MM.1S (cell line): ENCODE data around the gene SLC6A9.

ENCODE experiments used
- EZH2 ChIP-seq: fragments of 300-600 bp; sonication (generic); optimal IDR thresholded peaks from 2 replicates; pipeline ENCODE3; 2017; ENCODE audit warnings: low read depth, mild to moderate bottlenecking, antibody characterized with exemption, low read length, mixed read lengths
- EZH2phosphoT487 ChIP-seq: fragments of 300-600 bp; sonication (generic); IDR thresholded peaks from 2 replicates; pipeline ENCODE4 v1.6.1; 2018; ENCODE audit warnings: antibody characterized with exemption, low read length
- TF ChIP-seq, protein P1 (sequence below): fragments of 300-600 bp; sonication (generic); IDR thresholded peaks from 2 replicates; pipeline ENCODE4 v1.5.1; 2016; ENCODE audit warnings: antibody characterized with exemption, low read length, mixed read lengths

DNA sequence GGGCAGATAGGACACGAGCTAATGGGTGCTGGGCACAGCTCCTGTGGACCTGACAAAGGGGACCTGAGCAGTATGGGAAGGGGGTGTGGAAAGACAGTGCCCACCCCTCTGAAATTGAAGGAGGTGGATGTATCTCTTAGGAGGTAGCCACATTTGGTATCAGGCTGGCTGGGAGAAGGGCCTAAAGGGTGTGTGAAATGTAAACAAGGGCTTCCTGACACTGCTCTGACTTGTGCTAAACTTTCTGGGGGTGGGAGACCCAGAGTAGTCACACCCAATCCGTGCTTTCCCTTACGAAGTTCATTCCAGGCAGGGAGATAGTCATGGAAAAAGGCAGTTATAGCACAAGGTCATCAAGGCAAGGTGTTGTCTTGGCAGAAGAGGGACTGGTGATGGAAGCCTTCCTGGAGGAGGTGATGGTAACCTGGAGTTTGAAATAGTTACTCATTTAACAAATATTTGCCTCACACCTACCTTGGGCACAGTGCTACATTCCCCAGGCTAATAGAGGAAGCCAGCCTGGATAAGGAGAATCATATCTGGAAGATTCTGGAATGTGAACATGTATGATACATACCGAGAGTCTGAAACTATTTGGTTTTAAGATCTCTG, 45.2 kb downstream of the SLC6A9 start:
- TF ChIP-seq, protein P1, sequence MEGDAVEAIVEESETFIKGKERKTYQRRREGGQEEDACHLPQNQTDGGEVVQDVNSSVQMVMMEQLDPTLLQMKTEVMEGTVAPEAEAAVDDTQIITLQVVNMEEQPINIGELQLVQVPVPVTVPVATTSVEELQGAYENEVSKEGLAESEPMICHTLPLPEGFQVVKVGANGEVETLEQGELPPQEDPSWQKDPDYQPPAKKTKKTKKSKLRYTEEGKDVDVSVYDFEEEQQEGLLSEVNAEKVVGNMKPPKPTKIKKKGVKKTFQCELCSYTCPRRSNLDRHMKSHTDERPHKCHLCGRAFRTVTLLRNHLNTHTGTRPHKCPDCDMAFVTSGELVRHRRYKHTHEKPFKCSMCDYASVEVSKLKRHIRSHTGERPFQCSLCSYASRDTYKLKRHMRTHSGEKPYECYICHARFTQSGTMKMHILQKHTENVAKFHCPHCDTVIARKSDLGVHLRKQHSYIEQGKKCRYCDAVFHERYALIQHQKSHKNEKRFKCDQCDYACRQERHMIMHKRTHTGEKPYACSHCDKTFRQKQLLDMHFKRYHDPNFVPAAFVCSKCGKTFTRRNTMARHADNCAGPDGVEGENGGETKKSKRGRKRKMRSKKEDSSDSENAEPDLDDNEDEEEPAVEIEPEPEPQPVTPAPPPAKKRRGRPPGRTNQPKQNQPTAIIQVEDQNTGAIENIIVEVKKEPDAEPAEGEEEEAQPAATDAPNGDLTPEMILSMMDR, result no peak
- TF ChIP-seq EZH2phosphoT487 (no peak), EZH2 (no peak)
